NCI-H128 (cell line): ENCODE measurements around the gene HSPA6.
"Not testable (repeated sequence)": the region's sequence is repeated elsewhere in the genome, so short reads cannot be mapped to it uniquely, and the experiment has no call there.

Source experiments
- DNase-seq: peaks from one replicate; lab custom pipeline; 2025; ENCODE audit not compliant: unreplicated experiment; lab: John Stamatoyannopoulos, UW

HSPA6 gene

GRCh38 chr1:161531986-161532643, 7.8 kb downstream of the HSPA6 start:
- DNase-seq = no peak

- DNase-seq = not testable (repeated sequence)
These were observed 8.6 kb downstream of the HSPA6 start for GRCh38 chr1:161532644-161533567.

- not testable (repeated sequence) for DNase-seq
These were observed 12.8 kb downstream of the HSPA6 start for GRCh38 chr1:161537068-161537669.

- DNase-seq = not testable (repeated sequence)
These were observed 14.7 kb downstream of the HSPA6 start for GRCh38 chr1:161538925-161539479.

- DNase-seq = not testable (repeated sequence)
These were observed 15.6 kb downstream of the HSPA6 start for GRCh38 chr1:161539731-161540569.

- not testable (repeated sequence) for DNase-seq
These were observed 16.2 kb downstream of the HSPA6 start for GRCh38 chr1:161540570-161540960.

GRCh38 chr1:161542091-161542559, 17.8 kb downstream of the HSPA6 start:
- not testable (repeated sequence) for DNase-seq

- not testable (repeated sequence) for DNase-seq
These were observed 18.8 kb downstream of the HSPA6 start for GRCh38 chr1:161543125-161543524.

- not testable (repeated sequence) for DNase-seq
These were observed 20.8 kb downstream of the HSPA6 start for GRCh38 chr1:161545005-161545731.

- DNase-seq = not testable (repeated sequence)
These were observed 23.8 kb downstream of the HSPA6 start for GRCh38 chr1:161547995-161548741.

- not testable (repeated sequence) for DNase-seq
These were observed 24.5 kb downstream of the HSPA6 start for GRCh38 chr1:161548749-161549406.

GRCh38 chr1:161549652-161550051, 25.3 kb downstream of the HSPA6 start, which contains the start of gene FCGR3A:
Gene FCGR3A, minus strand, starts transcription at chr1:161549818. Its CDS starts 82 bp downstream, at chr1:161549736.
- DNase-seq = no peak

GRCh38 chr1:161550942-161551341, 26.6 kb downstream of the HSPA6 start:
- DNase-seq = not testable (repeated sequence)

GRCh38 chr1:161553631-161554030, 29.3 kb downstream of the HSPA6 start:
- not testable (repeated sequence) for DNase-seq

- DNase-seq = not testable (repeated sequence)
These were observed 30.0 kb downstream of the HSPA6 start for GRCh38 chr1:161554340-161554739.

- not testable (repeated sequence) for DNase-seq
These were observed 30.6 kb downstream of the HSPA6 start for GRCh38 chr1:161554815-161555417.

GRCh38 chr1:161556143-161556542, 31.8 kb downstream of the HSPA6 start:
- DNase-seq = not testable (repeated sequence)

GRCh38 chr1:161556990-161557389, 32.6 kb downstream of the HSPA6 start:
- DNase-seq = not testable (repeated sequence)
